HG03095 (cell line): ENCODE data around the gene SLC35B4.

Experiments used
- ATAC-seq: cut with Tn5 transposase; IDR thresholded peaks from one replicate; pipeline ENCODE4 v1.9.1; 2021; ENCODE audit warnings: moderate library complexity; ENCODE audit not compliant: unreplicated experiment

SLC35B4 gene

DNA sequence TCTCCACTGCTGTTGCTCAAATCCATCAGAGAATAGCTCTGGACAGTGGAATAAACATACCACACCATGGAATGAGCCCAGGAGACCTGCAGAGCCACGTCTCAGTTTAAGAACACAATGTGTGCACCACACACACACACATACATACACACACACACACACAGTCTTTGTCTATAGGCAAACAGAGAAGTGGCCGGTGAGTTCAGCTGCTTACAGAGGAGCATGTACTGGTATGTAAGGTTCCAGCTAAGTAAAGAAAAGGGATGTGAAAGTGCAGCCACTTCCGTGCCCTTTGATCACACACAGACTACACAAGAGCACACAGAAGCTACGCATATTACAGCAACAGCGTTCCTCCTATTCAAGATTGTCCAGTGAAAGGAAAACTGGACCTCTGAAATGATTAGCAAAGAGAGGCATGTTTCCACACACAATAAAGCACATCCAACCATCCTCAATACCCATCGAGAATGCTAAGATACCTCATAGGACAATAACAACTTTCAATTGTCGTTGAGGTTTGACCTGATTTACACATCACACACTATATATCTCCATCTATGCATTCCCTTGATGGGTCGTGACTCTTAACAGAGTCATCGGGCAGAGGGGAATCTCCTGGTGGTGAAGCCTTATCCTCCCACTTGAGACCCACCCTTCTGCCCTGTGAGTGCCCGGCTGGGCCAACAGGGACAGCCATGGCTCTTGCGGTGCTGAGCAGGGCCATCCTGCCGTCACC is 23.6 kb downstream of the SLC35B4 start:
- ATAC-seq = peak; percentile 99

DNA sequence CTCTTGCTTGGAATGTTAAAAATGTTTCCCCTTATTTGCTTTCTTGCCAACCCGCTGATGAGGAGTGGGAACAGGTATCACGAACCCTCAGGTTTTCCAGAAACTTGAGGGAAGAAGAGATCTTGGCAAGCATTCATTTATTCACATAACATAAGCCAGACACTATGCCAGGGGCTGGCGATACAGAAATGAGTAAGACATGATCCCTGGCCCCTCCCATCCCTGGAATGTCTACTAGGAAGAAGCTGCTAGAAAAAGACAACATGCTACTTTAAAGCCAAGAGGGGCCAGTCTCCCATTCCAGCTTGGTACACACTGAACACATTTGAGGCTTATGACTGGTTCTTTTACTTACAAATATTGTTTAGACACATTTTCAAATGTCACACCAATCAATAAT is 26.4 kb downstream of the SLC35B4 start:
- ATAC-seq = no peak

DNA sequence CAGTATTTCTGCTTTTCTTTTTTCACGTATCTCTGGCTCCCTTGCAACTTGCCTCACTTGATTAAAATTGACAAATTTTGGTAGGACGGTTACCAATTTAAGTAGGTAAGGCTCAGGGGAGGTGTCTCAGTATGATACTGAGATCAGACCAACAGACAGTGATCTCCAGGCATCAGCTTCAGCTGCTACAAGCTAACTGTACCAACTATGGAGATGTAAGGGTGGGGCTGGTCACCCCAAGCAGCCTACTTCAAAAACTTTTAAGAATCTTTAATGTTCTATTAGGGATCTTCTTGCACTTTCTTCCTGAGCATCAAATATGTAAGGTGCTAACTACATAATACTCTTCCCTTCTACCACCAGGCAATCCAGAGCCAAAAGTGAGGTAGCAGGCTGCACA is 26.9 kb downstream of the SLC35B4 start:
- no peak for ATAC-seq

DNA sequence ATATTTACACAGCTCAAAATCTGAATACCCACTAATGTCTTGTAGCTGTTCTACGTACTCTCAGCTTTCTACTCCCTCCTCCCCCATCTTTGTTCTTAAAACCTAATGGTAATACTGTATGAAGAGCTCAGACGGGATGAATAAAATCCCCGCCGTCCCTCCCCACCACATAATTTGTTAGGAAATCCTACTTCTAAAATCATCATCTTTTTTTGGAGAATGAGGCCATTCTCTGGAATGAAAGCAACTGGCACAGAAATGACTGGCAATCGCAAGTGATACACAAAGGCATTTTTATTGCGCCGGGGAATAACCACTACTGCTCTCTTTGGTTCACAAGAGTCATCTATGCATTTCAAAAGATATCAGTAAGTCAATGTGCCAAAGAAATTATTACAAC is 27.3 kb downstream of the SLC35B4 start:
- ATAC-seq = no peak

DNA sequence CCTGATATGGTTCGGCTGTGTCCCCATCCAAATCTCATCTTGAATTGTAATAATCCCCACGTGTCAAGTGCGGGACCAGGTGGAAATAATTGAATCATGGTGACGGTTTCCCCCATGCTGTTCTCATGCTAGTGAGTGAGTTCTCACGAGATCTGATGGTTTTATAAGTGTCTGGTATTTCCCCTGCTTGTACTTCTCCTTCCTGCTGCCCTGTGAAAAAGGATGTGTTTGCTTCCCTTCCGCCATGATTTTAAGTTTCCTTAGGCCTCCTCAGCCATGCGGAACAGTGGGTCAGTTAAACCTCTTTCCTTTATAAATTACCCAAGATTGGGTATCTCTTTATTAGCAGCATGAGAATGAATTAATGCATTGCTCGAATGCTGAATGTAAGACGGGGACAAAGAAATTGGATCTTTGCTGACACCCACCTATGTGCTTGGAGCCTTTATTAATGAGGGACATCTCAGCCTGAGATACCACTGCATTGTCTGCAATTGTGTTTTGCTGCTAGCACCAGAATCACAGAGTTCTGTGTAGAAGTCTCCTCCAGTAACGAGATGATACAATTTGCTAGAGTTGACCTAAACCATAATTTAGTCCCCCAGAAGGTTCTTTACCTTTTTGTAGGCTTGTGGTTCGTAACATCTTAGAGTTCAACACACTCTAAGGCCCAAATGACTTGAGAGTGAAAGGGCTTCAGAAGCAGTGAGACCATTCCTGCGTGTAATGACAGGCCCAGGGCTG is 28.6 kb downstream of the SLC35B4 start:
- ATAC-seq = no peak

DNA sequence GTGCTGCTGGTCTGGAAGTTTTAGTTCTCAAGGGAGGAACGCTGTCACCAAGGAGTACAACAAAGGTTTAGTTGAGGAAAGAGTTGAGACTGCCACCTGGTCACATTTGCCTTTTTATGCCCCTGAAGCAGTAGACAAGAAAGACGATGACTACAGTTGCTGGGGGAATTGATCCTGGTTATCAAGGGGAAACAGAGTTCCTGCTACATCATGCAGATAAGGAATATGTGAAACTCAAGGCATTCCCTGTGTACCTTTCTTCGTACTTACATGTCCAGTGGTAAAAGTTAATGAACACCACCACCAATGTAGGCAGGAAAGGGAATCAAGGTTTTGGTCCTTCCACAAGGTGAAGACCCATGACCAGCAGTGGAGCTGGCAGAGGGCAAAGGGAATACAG is 31.8 kb downstream of the SLC35B4 start:
- ATAC-seq = no peak

DNA sequence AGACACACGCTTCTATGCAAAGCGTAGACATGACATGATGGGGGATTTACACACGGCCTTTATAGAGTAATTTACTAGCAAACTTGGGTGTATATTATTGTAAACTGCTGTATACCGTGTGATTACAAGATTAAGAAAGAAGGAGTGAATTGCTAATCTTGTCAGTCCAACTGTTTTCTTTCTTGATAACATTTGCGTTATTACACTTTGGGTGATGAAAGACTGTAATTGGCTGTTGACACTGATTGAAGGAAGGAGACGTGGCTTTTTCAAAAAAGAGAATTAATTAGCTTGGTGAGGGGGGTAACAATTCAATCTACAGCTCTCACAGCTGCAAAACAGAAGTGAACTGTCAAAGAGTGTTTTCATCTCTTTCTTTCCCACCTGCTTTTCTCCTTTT is 32.7 kb downstream of the SLC35B4 start:
- no peak for ATAC-seq

DNA sequence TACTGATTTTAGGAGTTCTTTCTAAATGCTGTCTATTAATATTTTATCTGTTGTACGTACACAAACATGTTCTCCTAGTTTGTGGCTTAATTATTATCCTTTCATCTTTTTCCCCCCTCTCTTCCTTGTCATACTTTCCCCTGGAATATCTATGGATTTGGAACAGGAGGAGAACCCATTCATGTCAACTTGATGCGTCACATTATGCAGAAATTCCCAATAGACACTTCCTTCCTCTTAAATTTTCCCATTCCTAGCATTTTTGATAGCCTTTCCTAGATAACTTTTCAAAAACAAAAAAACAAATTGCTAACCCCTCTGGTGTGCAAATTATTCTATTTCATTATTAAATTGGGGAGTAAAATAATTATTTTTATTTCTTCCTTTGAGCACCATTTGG is 36.2 kb downstream of the SLC35B4 start:
- no peak for ATAC-seq

DNA sequence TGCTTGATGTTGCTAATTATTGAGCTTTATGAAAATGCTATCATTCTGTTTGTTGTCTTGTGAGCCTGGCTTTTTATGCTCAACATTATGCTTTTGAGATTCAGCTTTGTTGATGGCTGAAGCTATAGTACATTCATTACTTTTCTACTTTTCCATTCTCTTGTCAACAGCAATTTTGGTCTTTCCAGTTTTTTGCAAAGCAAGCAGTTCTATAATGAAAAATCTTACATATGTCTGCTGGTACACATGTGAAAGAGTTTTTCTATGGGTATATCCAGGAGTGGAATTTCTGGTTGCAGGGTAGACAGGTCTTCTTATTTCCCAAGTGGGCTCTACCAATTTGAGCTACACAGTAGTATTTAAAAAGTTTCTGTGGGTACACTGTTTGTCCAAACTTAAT is 36.8 kb downstream of the SLC35B4 start:
- no peak for ATAC-seq

DNA sequence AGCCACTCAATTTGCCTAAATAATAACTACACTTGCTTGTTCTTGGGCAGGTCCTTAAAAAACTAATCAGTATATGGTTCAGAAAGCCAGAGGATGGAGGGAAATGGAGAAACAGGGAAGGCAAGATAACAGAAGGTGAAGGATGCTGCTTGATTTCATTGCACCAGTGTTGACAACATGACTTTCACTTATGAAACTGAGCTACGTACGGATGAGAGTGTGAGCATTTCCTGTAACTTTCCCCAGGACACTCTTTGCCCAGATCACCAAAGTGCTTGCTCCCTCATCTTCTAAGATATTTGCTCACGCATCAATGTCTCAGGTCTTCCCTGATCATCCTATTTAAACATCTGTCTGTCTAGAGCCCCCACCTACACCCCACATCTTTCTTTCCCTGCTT is 37.4 kb downstream of the SLC35B4 start:
- no peak for ATAC-seq

DNA sequence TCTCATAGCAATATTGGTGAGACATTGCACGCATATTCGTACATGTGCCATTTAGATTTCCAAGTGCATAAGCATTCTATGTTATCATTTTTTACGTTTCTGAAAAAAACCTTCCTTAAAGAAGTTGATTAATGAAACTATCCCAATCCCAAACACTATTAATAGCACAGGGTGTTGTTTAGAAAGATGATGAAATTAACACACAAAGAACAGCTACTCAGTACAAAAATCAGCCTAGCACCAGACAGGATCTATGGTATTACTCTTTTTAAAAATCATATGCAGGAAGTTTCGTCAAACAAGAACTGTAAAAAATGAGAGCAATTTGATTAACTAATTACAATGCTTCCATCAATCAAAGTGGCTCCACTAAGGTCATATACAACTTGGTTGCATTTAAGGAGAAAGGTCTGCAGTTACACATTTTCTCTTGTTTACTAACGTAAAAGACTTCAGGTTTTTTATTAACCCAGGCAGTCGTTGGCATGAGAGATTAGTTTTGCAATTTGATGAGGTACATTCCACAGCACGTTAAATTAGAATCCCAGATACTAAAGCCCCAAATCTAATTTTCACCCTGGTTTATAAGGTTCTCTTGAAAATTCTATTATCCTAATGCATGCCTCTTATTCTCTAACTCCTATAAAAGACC is 38.1 kb downstream of the SLC35B4 start:
- ATAC-seq = no peak

DNA sequence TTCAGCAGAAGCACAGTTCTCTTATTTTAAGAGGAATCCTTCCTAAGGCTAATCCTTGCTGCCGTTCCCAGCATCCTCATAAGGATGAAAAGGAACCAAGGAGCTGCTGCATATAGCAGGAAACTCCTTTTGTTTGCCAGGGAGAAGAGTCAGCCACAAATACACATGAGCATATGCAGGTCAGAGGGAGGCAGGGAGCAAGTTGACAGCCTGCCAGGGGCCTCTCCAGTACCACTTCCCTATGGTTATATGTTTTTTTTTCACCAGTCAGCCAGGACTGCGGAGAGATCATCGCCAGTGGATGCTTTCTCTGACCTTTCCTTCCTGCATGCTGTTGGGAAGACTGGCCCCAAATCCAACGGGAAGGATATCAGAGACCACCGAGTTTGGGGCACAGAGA is 39.8 kb downstream of the SLC35B4 start:
- ATAC-seq = no peak

DNA sequence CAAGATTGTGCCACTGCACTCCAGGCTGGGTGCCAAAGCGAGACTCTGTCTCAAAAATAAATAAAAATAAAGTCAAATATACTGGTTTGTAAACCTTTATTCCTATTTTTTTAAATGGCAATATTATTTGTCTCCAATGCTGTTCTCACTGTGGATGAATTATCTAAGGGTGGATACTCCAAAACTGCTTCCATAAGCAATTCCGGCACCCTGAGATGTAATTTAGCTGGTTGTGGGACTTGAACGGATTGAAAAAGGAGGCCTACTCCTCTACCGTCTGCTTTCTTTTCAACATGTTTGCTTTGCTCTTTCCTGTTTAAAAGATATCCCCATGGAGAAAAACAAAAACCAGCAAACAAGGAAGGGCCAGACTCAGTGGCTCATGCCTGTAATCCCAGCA is 54.4 kb downstream of the SLC35B4 start:
- ATAC-seq = no peak

DNA sequence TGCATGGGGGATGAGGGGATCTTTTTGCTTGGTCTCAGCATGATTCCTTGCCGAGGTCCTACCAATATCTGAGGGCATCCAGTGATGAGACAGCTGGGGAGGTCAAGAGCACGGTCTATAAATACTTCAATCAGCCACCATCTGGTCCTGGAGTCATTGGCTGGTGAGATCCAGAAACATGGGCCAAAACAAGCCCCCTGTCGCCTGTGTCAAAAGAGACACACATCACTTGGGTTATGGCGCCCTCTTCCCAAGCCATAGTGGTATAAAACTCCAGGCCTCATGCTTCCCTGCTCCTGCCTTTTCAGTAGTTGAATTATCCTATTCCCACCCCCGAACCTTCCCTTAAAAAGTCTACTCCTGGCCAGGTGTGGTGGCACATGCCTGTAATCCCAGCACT is 60.9 kb downstream of the SLC35B4 start:
- no peak for ATAC-seq

DNA sequence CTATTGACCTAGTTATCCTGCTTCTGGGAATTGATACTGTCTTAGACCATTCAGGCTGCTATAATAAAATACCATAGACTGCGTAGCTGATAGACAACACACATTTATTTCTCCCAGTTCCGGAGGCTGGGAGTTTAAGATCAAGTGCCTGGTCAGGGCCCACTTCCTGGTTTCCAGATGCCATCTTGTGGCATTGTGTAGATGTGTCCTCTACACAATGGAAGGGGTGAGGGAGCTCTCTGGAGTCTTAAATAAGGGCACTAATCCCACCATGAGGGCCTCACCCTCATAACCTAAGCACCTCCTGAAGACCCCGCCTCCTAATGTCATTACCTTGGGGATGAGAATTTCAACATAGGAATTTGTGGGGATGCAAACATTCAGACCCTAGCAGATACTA is 62.4 kb downstream of the SLC35B4 start:
- no peak for ATAC-seq

DNA sequence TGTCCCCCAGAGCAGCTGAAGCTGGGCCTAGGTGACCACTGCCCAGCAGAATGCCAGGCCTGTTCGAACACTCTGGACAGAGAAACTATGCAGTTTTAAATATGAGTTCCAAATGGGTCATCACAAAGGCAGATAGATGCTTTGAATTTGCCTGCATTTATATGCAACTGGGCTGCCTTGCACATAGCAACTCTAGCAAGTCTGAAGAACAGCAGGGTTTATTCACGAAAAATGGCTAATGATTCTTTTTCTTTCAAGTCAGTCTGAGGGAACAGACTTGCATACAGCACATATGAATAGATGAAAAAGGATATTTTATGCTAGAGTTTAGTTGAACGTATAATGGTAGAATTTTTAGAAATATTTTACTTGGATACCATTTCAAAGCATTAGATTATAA is 68.5 kb downstream of the SLC35B4 start:
- ATAC-seq = no peak

DNA sequence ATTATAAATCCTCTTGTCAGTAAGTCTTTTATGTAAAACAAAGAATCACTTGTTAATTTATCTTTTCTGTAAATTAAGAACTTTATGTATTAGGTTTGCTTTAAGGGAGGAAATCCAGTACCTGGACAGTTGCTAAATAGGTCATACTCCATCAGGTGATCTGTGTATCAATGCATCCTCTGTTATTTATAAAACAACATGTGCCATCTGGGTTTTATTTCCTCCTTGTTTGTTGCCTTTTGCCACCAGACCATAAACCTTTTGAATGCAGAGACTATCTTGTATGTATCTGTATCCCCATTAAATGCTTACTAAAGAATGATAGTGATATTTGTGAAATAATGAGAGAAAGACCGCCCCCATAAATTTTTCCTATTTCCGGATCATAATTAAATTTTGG is 70.0 kb downstream of the SLC35B4 start:
- no peak for ATAC-seq

DNA sequence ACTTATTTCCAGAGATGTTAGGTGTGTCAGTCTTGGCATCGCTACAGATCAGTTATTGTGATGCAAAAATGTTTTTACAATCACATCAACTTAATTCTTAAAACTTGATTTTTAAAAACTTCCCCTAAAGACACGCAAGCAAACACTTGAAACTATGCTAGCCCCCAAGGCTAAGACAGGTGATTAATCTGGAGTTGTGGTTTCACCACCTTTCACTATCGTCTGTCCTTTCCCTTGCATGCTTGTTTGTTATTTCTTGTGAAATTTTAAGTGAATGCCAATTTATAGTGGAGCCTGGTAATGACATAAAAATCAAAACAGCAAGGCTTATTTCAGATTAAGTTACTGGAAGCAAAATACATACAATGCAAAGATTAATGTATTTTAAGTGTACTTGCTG is 70.4 kb downstream of the SLC35B4 start:
- no peak for ATAC-seq

DNA sequence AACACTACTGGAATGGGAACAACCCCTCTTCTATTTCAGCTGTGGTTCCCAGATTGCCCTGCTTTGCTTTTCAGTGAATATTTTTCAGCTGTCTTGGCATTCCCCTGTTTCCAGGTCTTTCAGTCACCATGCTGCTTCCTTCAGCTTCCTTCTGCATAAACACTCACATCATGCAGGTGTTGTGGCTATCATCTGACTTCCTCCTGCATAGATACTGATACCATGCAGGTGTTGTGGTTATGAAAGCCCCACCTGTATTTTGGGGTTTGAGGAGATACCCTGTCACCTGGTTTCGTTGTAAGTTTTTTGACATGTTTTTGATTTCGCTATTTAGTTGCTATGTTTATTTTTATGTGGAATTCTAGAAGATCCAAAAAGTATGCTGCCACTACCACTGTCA is 71.5 kb downstream of the SLC35B4 start:
- ATAC-seq = no peak
